GM21526 (cell line): Measurements from ENCODE around the gene NDOR1.
"Not testable (repeated sequence)": the region's sequence is repeated elsewhere in the genome, so short reads cannot be mapped to it uniquely, and the experiment has no call there.

Source experiments
- ATAC-seq: cut with Tn5 transposase; IDR thresholded peaks from one replicate; pipeline ENCODE4 v1.9.1; 2021; ENCODE audit warnings: moderate library complexity; ENCODE audit not compliant: unreplicated experiment, low FRiP score

NDOR1 gene

DNA sequence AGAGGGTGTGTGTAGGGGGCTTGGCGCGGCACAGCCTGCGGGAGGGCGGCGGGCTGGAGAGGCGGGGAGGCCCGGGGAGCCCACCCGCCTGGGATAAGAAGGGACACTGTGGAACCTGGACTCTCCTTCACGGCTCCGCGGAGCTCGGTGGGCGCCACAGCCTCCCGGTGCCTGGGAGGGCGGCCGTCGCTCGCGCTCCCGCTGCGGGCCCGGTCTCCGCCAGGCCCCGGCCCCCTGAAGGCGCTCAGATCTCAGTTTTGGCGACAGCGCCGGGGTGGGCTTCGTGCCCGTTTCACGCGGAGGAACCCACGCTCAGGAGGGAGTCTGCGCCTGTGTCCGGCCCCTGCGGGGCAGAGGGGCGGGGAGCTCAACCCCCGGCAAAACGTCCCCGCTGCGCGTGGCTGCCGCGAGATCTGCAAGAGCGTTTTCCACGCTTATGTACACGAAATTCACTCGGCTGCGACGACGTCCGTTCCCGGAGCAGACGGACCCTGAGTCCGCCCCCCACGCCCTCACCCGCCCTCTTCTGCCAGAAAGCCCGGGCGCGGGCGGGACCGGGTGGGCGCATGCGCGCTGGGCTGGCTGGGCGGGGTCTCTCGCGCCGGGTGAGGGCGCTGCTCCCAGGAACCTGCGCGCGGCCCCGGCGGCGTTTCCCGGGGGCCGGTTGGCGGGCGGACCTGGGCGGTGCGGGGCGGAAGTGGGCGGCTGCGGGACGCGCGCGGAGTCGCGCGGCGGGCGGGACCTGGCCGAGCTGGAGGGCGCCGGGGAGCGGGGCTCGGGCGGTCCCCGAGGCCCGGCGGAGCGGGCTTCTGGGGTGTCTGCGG, 49.3 kb downstream of the NDOR1 start, which contains the start of gene NELFB:
Gene NELFB, plus strand, starts transcription at position 704 of the 824 bp plus-strand sequence.
- ATAC-seq: peak; percentile 52

DNA sequence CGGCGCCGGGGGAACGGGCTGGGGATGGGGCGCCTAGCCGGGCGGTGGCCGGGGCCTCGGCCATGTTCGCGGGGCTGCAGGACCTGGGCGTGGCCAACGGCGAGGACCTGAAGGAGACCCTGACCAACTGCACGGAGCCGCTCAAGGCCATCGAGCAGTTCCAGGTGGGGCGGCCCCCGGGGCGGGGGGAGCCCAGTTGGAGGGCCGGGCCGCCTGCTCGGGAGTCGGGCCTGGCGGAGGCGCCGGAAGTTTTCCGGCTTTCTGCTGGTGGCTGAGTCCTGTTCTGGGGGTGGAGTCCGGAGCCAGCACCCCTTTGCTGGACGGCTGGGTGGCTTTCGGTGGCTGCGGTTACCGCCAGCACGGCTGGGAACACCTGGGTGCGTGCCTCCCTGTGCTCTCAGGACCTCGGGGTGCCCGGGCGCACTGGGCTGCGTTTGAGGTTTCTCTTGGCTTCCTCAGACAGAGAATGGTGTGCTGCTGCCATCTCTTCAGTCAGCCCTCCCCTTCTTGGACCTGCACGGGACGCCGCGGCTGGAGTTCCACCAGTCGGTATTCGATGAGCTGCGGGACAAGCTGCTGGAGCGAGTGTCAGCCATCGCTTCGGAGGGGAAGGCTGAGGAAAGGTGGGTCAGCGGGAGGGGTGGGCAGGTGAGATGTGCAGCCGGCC, 50.1 kb downstream of the NDOR1 start:
- peak; percentile 26 for ATAC-seq

DNA sequence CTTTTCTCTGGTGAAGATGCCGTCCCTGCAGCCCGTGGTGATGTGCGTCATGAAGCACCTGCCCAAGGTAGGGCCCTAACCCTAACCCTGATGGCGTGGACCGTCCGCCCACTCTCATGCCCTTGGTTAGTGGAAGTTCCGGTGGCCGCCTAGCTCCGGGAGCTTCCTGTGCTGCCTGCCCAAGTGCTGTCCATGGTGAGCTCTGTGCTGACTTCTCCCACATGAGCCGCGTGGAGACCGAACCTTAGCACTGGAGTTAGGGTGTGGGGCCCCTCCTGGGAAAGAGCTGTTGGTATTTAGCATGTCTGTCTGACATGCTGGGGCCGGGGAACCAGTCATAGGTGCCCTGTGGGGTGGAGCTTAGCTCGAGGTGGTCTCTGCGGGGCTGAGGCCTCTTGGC, 50.9 kb downstream of the NDOR1 start:
- ATAC-seq: no peak

DNA sequence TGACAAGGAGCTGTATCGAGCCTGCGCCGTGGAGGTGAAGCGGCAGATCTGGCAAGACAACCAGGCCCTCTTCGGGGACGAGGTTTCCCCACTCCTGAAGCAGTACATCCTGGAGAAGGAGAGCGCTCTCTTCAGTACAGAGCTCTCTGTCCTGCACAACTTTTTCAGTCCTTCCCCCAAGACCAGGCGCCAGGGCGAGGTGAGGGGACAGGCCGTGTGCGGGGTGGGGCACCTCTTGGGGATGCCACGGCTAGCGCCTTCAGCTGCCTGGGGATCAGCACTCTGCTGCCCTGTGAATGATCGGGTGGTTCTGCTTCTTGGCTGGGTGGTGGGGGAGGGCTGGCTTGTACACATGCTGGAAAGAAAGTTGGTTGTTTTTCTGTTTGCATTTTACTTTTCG, 51.4 kb downstream of the NDOR1 start:
- ATAC-seq: no peak

DNA sequence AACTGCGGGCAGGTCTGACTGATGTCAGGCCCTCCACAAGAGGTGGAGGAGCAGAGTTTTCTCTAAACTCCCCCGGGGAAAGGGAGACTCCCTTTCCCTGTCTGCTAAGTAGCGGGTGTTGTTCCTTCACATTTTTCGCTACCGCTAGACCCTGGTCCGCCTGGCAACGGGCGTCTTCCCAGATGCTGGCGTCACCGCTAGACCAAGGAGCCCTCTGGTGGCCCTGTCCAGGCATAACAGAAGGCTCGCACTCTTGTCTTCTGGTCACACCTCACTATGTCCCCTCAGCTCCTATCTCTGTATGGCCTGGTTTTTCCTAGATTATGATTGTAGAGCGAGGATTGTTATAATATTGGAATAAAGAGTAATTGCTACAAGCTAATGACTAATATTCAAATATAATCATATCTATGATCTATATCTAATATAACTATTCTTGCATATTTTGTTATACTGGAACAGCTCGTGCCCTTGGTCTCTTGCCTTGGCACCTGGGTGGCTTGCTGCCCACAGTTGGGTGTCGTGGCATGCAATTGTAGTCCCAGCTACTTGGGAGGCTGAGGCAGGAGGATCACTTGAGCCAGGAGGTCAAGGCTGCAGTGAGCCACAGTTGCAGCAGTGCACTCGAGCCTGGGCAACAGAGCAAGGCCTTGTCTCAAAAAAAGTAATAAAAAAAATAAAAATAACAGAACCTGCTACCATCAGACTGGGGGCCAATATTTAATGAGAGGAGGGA, 56.8 kb downstream of the NDOR1 start:
- not testable (repeated sequence) for ATAC-seq

DNA sequence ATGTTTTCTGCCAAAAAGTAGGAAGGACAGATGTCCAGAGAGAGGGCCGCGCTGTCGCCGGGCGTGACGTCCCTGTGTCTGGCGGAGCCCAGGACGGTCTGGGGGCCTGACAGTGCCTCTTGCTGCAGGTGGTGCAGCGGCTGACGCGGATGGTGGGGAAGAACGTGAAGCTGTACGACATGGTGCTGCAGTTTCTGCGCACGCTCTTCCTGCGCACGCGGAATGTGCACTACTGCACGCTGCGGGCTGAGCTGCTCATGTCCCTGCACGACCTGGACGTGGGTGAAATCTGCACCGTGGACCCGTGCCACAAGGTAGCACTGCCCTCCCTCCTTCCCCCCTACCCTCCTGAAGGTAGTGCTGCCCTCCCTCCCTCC, 57.4 kb downstream of the NDOR1 start:
- ATAC-seq: no peak

DNA sequence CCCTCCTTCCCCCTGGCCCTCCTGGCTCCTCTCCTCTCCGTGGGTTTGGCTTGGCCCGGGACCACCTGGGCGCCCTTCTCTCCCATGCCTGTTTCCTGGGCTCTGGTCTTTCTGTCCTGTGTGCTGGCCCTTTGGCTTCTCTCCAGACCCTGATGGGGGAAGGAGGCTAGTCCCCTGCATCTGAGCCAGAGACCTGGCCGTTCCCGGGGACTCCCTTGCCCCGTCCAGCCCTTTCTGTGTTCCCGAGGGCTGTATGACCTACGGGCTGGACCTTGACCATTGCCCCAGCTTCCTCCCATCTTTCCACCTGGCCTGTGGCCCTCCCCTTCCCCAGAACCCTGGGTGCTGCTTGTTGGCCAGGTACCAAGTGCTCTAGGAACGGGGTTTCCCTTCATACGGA, 58.0 kb downstream of the NDOR1 start:
- no peak for ATAC-seq

DNA sequence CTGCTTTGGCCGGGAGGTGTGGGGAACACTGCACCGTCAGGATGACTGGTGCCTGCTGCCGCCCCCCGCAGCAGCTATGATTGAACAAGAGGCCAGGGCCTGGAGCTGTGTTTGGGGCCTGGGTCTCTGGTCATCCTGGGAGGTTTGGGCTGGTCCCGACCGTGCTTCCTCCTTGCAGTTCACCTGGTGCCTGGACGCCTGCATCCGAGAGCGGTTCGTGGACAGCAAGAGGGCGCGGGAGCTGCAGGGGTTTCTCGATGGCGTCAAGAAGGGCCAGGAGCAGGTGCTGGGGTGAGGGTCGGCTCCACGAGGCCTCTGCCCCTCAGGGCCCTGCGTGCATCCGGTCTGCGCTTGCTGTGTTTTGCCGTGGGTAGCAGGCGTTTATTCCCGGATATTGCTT, 58.6 kb downstream of the NDOR1 start:
- no peak for ATAC-seq

DNA sequence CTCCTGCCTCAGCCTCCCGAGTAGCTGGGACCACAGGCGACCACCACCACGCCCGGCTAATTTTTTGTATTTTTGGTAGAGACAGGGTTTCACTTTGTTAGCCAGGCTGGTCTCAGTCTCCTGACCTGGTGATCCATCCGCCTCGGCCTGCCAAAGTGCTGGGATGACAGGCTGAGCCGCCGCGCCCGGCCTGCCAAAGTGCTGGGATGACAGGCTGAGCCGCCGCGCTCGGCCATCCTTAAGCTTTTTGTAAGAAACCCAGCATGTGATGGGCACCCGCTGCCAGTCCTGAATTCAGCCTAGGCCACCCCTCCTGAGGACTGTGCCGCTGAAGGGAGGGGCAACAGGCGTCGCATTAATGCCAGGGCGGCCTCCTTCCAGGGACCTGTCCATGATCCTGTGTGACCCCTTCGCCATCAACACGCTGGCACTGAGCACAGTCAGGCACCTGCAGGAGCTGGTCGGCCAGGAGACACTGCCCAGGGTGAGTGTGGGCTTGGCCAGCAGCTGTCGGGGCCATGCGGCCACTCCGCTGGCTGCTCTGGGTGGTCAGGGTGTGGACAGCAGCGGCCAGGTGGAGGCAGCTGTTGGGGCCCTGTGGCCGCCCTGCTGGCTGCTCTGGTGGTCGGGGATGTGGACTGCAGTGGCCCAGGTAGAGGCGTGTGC, 60.1 kb downstream of the NDOR1 start:
- no peak for ATAC-seq

DNA sequence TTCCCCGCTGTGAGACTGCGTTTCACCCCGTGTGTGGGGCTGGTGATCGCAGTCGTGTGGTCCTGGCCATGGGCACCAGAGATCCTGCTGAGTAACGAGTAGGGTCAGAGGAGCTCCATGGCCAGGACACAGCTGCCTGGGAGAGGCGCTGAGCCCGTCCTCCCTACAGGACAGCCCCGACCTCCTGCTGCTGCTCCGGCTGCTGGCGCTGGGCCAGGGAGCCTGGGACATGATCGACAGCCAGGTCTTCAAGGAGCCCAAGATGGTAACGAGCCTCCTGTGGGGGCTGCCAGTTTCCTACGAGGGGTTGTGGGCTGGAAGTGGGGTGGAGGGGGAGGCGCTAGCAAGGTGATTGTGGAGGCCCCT, 60.6 kb downstream of the NDOR1 start:
- ATAC-seq: no peak
